Measurements from ENCODE around the gene FHDC1.

DNA sequence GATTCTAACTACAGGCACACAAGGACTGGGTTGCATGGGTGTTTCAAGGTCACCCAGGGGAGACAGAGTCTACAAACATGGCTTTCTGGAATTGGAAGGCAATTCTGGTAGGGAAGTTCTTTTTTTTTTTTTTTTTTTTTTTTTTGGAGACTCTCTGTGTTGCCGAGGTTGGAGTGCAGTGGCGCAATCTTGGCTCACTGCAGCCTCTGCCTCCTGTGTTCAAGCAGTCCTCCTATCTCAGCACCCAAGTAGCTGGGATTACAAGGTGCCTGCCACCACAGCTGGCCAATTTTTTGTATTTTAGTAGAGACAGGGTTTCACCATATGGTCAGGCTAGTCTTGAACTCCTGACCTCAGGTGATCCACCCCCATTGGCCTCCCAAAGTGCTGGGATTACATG, 16.3 kb upstream of the FHDC1 start:
- no peak for TF ChIP-seq EGR1 (IDR thresholded peaks at IDR 0.05; ENCODE audit: borderline replicate concordance in 1 of 2, low read depth in 2 of 2, low read length in 2 of 2)
- no peak for TF ChIP-seq EP300 (IDR thresholded peaks at IDR 0.05; ENCODE audit: borderline replicate concordance in 1 of 2, control insufficient read depth in 1 of 2, low read depth in 2 of 2, low read length in 2 of 2)
- no peak for TF ChIP-seq NR2C2 (IDR thresholded peaks at IDR 0.05; ENCODE audit: borderline replicate concordance, control insufficient read depth, insufficient read length, low read depth)
- TF ChIP-seq, protein P1, sequence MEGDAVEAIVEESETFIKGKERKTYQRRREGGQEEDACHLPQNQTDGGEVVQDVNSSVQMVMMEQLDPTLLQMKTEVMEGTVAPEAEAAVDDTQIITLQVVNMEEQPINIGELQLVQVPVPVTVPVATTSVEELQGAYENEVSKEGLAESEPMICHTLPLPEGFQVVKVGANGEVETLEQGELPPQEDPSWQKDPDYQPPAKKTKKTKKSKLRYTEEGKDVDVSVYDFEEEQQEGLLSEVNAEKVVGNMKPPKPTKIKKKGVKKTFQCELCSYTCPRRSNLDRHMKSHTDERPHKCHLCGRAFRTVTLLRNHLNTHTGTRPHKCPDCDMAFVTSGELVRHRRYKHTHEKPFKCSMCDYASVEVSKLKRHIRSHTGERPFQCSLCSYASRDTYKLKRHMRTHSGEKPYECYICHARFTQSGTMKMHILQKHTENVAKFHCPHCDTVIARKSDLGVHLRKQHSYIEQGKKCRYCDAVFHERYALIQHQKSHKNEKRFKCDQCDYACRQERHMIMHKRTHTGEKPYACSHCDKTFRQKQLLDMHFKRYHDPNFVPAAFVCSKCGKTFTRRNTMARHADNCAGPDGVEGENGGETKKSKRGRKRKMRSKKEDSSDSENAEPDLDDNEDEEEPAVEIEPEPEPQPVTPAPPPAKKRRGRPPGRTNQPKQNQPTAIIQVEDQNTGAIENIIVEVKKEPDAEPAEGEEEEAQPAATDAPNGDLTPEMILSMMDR (IDR thresholded peaks at IDR 0.05 in 2 of 3, conservative IDR thresholded peaks at IDR 0.05 in 1 of 3; ENCODE audit: control insufficient read depth in 2 of 3, extremely low read depth in 1 of 3, insufficient read depth in 1 of 3, low read depth in 3 of 3, low read length in 3 of 3) = no peak
- TF ChIP-seq, protein P2, sequence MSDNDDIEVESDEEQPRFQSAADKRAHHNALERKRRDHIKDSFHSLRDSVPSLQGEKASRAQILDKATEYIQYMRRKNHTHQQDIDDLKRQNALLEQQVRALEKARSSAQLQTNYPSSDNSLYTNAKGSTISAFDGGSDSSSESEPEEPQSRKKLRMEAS (IDR thresholded peaks at IDR 0.05; ENCODE audit: low read depth, low read length) = no peak
- no peak for TF ChIP-seq TAF1 (IDR thresholded peaks at IDR 0.05; ENCODE audit: borderline replicate concordance, low read depth, low read length)
- TF ChIP-seq, protein P3, sequence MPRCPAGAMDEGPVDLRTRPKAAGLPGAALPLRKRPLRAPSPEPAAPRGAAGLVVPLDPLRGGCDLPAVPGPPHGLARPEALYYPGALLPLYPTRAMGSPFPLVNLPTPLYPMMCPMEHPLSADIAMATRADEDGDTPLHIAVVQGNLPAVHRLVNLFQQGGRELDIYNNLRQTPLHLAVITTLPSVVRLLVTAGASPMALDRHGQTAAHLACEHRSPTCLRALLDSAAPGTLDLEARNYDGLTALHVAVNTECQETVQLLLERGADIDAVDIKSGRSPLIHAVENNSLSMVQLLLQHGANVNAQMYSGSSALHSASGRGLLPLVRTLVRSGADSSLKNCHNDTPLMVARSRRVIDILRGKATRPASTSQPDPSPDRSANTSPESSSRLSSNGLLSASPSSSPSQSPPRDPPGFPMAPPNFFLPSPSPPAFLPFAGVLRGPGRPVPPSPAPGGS (IDR thresholded peaks at IDR 0.05; ENCODE audit: borderline replicate concordance, insufficient read depth, low read depth, low read length, poor library complexity, severe bottlenecking) = no peak
- no peak for TF ChIP-seq MXI1 (IDR thresholded peaks at IDR 0.05; ENCODE audit: low read depth, low read length)
- TF ChIP-seq YY1 (IDR thresholded peaks at IDR 0.05; ENCODE audit: low read depth, low read length) = no peak
- TF ChIP-seq FOXM1 (IDR thresholded peaks at IDR 0.05; ENCODE audit: low read depth, low read length) = no peak
- TF ChIP-seq RAD21 (IDR thresholded peaks at IDR 0.05; ENCODE audit: insufficient read depth, low read depth, low read length) = no peak
- no peak for TF ChIP-seq POLR2AphosphoS5 (IDR thresholded peaks at IDR 0.05; ENCODE audit: low read length)
